T-cell (primary cell): ENCODE data around the gene CPNE8. TPM values are rescaled to one million over a fixed set of nuclear protein-coding genes. Genes with fewer than 3 reads are reported as not detected.

Experiments
- ATAC-seq, 4 experiments: fragments of 200-7000 bp in 3 of 4; fragments of 150-1000 bp in 1 of 4; cut with Tn5 transposase; replicated peaks in 1 of 4; 1 replicate in 3 of 4; 2 replicates in 1 of 4; pipeline ENCODE4 v1.10.0; 2021; ENCODE audit warnings: moderate library complexity in 3 of 4, mild to moderate bottlenecking in 2 of 4, moderate number of reproducible peaks in 1 of 4
- CTCF ChIA-PET, 2 donors: fragments of 300-600 bp; sonication (Branson Sonifier 250); formaldehyde crosslinking; loops; one replicate each; lab custom pipeline; 2022; ENCODE audit warnings: antibody characterized with exemption in 2 of 2; lab: Charles Lee
- POLR2A ChIA-PET, 2 donors: fragments of 300-600 bp; sonication (Branson Sonifier 250); formaldehyde crosslinking; loops; one replicate each; lab custom pipeline; 2022; ENCODE audit warnings: antibody characterized with exemption in 2 of 2; lab: Charles Lee
- DNase-seq, 35 experiments: peaks; one replicate each; pipeline versions ENCODE4 v3.0.0 to v3.0.0-alpha.2; 2013 to 2023
- H3K27ac ChIP-seq: one replicate; pipeline ENCODE4 v1.5.1; 2013; ENCODE audit warnings: low read length
- H3K27me3 ChIP-seq, 2 experiments: replicated peaks in 1 of 2; 1 replicate in 1 of 2; 2 replicates in 1 of 2; pipeline versions ENCODE4 v1.6.1 to v1.7.0; 2013; ENCODE audit warnings: low read length in 1 of 2, mixed read lengths in 1 of 2; ENCODE audit not compliant: control insufficient read depth in 2 of 2, insufficient read depth in 2 of 2; ENCODE audit errors: extremely low read depth in 1 of 2
- H3K36me3 ChIP-seq, 2 donors: 1 replicate in 1 of 2; 2 replicates in 1 of 2; pipeline versions ENCODE4 v1.6.1 to v1.7.0; 2013; ENCODE audit warnings: low read length in 1 of 2; ENCODE audit not compliant: control insufficient read depth in 2 of 2, insufficient read depth in 1 of 2; ENCODE audit errors: extremely low read depth in 1 of 2
- H3K4me1 ChIP-seq, 2 experiments: 1 replicate in 1 of 2; 2 replicates in 1 of 2; pipeline versions ENCODE4 v1.6.1 to v1.7.0; 2013; ENCODE audit warnings: low read length in 2 of 2, mixed read lengths in 1 of 2; ENCODE audit not compliant: insufficient read depth in 2 of 2, control insufficient read depth in 1 of 2; ENCODE audit errors: extremely low read depth in 1 of 2
- H3K4me3 ChIP-seq, 2 donors: 1 replicate in 1 of 2; 2 replicates in 1 of 2; pipeline versions ENCODE4 v1.5.1 to v1.7.0; 2013; ENCODE audit warnings: mild to moderate bottlenecking in 2 of 2, low read length in 1 of 2, moderate library complexity in 1 of 2; ENCODE audit not compliant: control insufficient read depth in 1 of 2; ENCODE audit errors: extremely low read depth in 1 of 2
- H3K9me3 ChIP-seq: 2 replicates; pipeline ENCODE4 v1.7.0; 2013
- H3K27ac Mint-ChIP-seq, 2 donors: one replicate each; pipeline ENCODE4 v1.8.0; 2020 to 2021; ENCODE audit warnings: mild to moderate bottlenecking in 2 of 2, mixed read lengths in 2 of 2
- H3K27me3 Mint-ChIP-seq, 2 donors: one replicate each; pipeline ENCODE4 v1.8.0; 2021 to 2022; ENCODE audit warnings: mixed read lengths in 2 of 2
- H3K36me3 Mint-ChIP-seq: one replicate; pipeline ENCODE4 v1.8.0; 2021; ENCODE audit warnings: mixed read lengths
- H3K4me1 Mint-ChIP-seq, 3 donors: one replicate each; pipeline ENCODE4 v1.8.0; 2020 to 2022; ENCODE audit warnings: mixed read lengths in 3 of 3, mild to moderate bottlenecking in 1 of 3
- H3K4me3 Mint-ChIP-seq, 3 donors: one replicate each; pipeline ENCODE4 v1.8.0; 2020 to 2022; ENCODE audit warnings: mild to moderate bottlenecking in 3 of 3, mixed read lengths in 3 of 3, moderate library complexity in 3 of 3
- H3K9me3 Mint-ChIP-seq, 3 donors: one replicate each; pipeline ENCODE4 v1.8.0; 2020 to 2022; ENCODE audit warnings: mixed read lengths in 3 of 3
- WGBS: methylation state at CpG from one replicate; pipeline ENCODE4 v1.1.5; 2013; ENCODE audit warnings: missing lambda C conversion rate; ENCODE audit not compliant: insufficient coverage; 5-methylcytosine and 5-hydroxymethylcytosine counted together
- total RNA-seq, 35 experiments: library from RNA in 6 of 35; stranded (reverse) in 6 of 35; fragments of 120-200 nt in 1 of 35; gene quantifications; one replicate each; pipeline versions ENCODE4 v1.2.1 to v1.2.4 and lab custom pipeline; 2013 to 2026

CPNE8 gene
- total RNA-seq, 5 donors from 2014 or later (not counting 1 experiment from before 2014, with no cell fraction given), result 1.8 to 6.1 (median 2.3) TPM

GRCh38 chr12:38931461-38931860 lies 26.1 kb upstream of the CPNE8 start:
- no peaks in the 10 kb centered on the region for H3K36me3 ChIP-seq
- no peak overlapping the region for H3K4me3 ChIP-seq
- DNase-seq, result no peak
- H3K4me1 ChIP-seq, result no peaks in the 10 kb centered on the region
- H3K9me3 ChIP-seq, result no peaks in the 10 kb centered on the region
- H3K9me3 Mint-ChIP-seq, result no peaks in the 10 kb centered on the region
- no CpG with 5 or more reads among the region's 8 CpGs for WGBS
- no peaks in the 10 kb centered on the region for H3K36me3 Mint-ChIP-seq
- CTCF ChIA-PET, result no interaction called here
- no peak for ATAC-seq
- no peak overlapping the region for H3K4me3 Mint-ChIP-seq
- no peak overlapping the region for H3K27ac ChIP-seq
- peaks cover 0 to 2% (median 0%) of the 10 kb centered on the region in 3 donors for H3K4me1 Mint-ChIP-seq
- H3K27me3 Mint-ChIP-seq, result no peaks in the 10 kb centered on the region
- H3K27ac Mint-ChIP-seq, result no peak overlapping the region
- no peaks in the 10 kb centered on the region for H3K27me3 ChIP-seq
- POLR2A ChIA-PET, result no interaction called here

- 69% methylated on average over 4 of the region's 4 CpGs for WGBS
- Histone ChIP-seq H3K4me1 (no peaks in the 10 kb centered on the region), H3K36me3 (no peaks in the 10 kb centered on the region), H3K27ac (no peak overlapping the region), H3K4me3 (no peak overlapping the region), H3K27me3 (no peaks in the 10 kb centered on the region), H3K9me3 (no peaks in the 10 kb centered on the region)
- Mint-ChIP-seq H3K36me3 (no peaks in the 10 kb centered on the region), H3K27ac (no peak overlapping the region), H3K4me1 (peaks cover 0 to 2% (median 0%) of the 10 kb centered on the region in 3 donors), H3K27me3 (no peaks in the 10 kb centered on the region), H3K4me3 (no peak overlapping the region), H3K9me3 (no peaks in the 10 kb centered on the region)
- DNase-seq (no peak), ATAC-seq (no peak)
- ChIA-PET CTCF (no interaction called here), POLR2A (no interaction called here)
Observed at GRCh38 chr12:38930990-38931389, 25.6 kb upstream of the CPNE8 start.

DNA sequence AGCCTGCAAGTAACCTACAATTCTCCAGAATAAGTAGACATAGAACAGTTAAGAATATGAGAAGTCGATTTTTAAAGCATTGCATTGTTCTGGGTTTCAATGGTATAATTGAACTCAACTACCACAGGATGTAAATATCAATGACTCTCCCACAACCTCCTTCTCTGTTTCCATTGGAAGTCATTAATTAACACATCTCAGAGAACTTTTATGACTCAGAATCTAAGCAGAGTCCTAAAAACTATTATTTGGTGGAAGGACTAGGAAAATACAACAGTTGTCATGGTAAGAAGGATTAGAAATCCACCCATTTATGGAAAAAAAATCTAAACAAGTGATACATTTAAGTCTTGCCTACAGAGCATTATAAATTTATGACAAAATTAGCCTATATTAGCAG lies 21.1 kb upstream of the CPNE8 start:
- H3K9me3 Mint-ChIP-seq, result no peaks in the 10 kb centered on the region

DNA sequence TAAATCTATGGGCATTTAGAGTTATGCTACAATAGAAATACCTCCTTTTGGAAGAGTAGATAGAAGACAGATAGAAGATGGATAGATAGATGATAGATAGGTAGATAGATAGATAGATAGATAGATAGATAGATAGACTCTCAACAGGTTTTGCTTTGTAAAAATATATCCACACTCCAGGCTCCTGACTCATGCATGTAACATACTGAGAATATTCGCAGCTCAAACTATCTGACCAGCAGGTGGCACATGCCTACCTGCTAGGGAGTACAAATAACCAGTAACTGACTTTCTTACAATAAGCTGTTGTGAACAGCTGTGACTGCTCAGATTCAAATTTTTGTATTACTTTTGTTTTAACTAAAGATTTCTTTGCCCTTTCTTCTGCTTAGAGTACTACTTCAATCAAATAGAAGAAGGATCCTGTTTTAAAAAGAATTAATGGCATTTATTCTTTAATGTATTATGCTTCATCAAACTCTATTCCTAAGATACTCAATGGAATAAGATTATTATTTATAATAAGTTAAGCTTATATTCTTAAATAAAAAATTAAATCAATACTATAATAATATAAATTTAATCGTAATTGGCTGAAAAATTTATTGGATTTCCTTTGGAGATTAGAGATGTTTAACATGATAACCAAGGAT lies 15.8 kb upstream of the CPNE8 start:
- H3K27me3 ChIP-seq, result no peaks in the 10 kb centered on the region
- POLR2A ChIA-PET, result no interaction called here
- no peak for ATAC-seq
- peak in 7 of 35 experiments; percentile 3 to 45 (median 10) for DNase-seq
- H3K4me1 ChIP-seq, result no peaks in the 10 kb centered on the region
- no peak overlapping the region for H3K27ac ChIP-seq
- H3K9me3 ChIP-seq, result no peaks in the 10 kb centered on the region
- no peak overlapping the region for H3K4me3 ChIP-seq
- H3K36me3 ChIP-seq, result no peaks in the 10 kb centered on the region
- WGBS, result no CpG with 5 or more reads among the region's 2 CpGs
- Mint-ChIP-seq H3K27ac (no peak overlapping the region), H3K27me3 (peaks cover 2 to 4% of the 10 kb centered on the region in 2 donors), H3K36me3 (no peaks in the 10 kb centered on the region), H3K4me1 (no peaks in the 10 kb centered on the region), H3K4me3 (no peak overlapping the region), H3K9me3 (no peaks in the 10 kb centered on the region)
- CTCF ChIA-PET, result interaction anchor here (0.6 to 1.5 kb wide), 6 partner anchors 14 to 697 kb away, joined by 3 to 8 read pairs (median 3); no protein-coding TSS in a partner anchor

More for the DNA sequence above, 21.1 kb upstream of the CPNE8 start:
- Histone ChIP-seq H3K27ac (no peak overlapping the region), H3K4me3 (no peak overlapping the region), H3K36me3 (no peaks in the 10 kb centered on the region), H3K27me3 (no peaks in the 10 kb centered on the region), H3K9me3 (no peaks in the 10 kb centered on the region), H3K4me1 (no peaks in the 10 kb centered on the region)
- H3K27ac Mint-ChIP-seq, result no peak overlapping the region
- ChIA-PET POLR2A (no interaction called here), CTCF (no interaction called here)
- no peaks in the 10 kb centered on the region for H3K4me1 Mint-ChIP-seq
- H3K4me3 Mint-ChIP-seq, result no peak overlapping the region
- DNase-seq, result no peak
- no CpG with 5 or more reads among the region's 1 CpG for WGBS
- ATAC-seq, result no peak
- H3K27me3 Mint-ChIP-seq, result no peaks in the 10 kb centered on the region
- H3K36me3 Mint-ChIP-seq, result no peaks in the 10 kb centered on the region

DNA sequence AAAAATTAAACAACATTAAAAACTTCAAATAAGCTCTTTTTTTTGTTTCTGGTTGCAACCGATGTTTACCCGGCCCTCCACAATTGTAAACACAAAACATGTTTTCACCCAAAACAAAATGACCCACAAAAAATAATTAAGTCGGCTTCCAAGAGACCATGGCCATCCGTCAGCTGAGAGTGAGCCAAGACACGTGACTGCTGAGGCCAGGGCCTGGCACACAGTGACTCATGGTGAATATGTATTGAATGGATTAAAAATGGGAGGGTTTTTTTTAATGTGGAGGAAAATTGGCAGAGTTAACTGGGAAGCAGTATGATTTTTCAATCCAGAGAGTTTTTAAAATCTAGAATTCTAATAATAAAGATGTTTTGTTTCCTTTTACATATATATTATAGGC lies 13.8 kb upstream of the CPNE8 start:
- 82% methylated on average over 2 of the region's 5 CpGs for WGBS
- Histone ChIP-seq H3K36me3 (no peaks in the 10 kb centered on the region), H3K27ac (no peak overlapping the region), H3K27me3 (no peaks in the 10 kb centered on the region), H3K4me1 (no peaks in the 10 kb centered on the region), H3K4me3 (no peak overlapping the region), H3K9me3 (no peaks in the 10 kb centered on the region)
- DNase-seq, result no peak
- H3K36me3 Mint-ChIP-seq, result no peaks in the 10 kb centered on the region
- ChIA-PET POLR2A (no interaction called here), CTCF (interaction anchor here in 1 of 2 donors (1.4 kb wide), 1 partner anchor 14 kb away, joined by 3 read pairs; no protein-coding TSS in a partner anchor)
- peaks cover 2 to 8% of the 10 kb centered on the region in 2 donors for H3K27me3 Mint-ChIP-seq
- H3K4me1 Mint-ChIP-seq, result no peaks in the 10 kb centered on the region
- H3K9me3 Mint-ChIP-seq, result no peaks in the 10 kb centered on the region
- no peak overlapping the region for H3K27ac Mint-ChIP-seq
- ATAC-seq, result no peak
- no peak overlapping the region for H3K4me3 Mint-ChIP-seq

- Mint-ChIP-seq H3K36me3 (no peaks in the 10 kb centered on the region), H3K4me3 (no peak overlapping the region), H3K27me3 (peaks cover 2 to 12% of the 10 kb centered on the region in 2 donors), H3K4me1 (no peaks in the 10 kb centered on the region), H3K27ac (no peak overlapping the region), H3K9me3 (peaks cover 0 to 4% (median 0%) of the 10 kb centered on the region in 3 donors)
- Histone ChIP-seq H3K9me3 (no peaks in the 10 kb centered on the region), H3K4me1 (no peaks in the 10 kb centered on the region), H3K27me3 (no peaks in the 10 kb centered on the region), H3K36me3 (no peaks in the 10 kb centered on the region), H3K27ac (no peak overlapping the region), H3K4me3 (no peak overlapping the region)
- POLR2A ChIA-PET, result interaction anchor here in 1 of 2 donors (0.5 to 0.7 kb wide), 2 partner anchors 12 to 35 kb away, joined by 4 to 5 read pairs; no protein-coding TSS in a partner anchor
- 40% methylated on average over 2 of the region's 3 CpGs for WGBS
- no peak for DNase-seq
- CTCF ChIA-PET, result interaction anchor here in 1 of 2 donors (1.9 kb wide), 1 partner anchor 9 kb away, joined by 8 read pairs; the partner anchor contains the start of gene CPNE8
- ATAC-seq, result no peak
Observed at GRCh38 chr12:38915429-38916182, 10.2 kb upstream of the CPNE8 start.
